NCI-H526 treated with DMSO at 0.1 percent for 48 hours (cell line): ENCODE measurements around the gene CROCC2.

Experiments used
- DNase-seq: peaks from one replicate; lab custom pipeline; 2025; lab: John Stamatoyannopoulos, UW

CROCC2 gene

DNA sequence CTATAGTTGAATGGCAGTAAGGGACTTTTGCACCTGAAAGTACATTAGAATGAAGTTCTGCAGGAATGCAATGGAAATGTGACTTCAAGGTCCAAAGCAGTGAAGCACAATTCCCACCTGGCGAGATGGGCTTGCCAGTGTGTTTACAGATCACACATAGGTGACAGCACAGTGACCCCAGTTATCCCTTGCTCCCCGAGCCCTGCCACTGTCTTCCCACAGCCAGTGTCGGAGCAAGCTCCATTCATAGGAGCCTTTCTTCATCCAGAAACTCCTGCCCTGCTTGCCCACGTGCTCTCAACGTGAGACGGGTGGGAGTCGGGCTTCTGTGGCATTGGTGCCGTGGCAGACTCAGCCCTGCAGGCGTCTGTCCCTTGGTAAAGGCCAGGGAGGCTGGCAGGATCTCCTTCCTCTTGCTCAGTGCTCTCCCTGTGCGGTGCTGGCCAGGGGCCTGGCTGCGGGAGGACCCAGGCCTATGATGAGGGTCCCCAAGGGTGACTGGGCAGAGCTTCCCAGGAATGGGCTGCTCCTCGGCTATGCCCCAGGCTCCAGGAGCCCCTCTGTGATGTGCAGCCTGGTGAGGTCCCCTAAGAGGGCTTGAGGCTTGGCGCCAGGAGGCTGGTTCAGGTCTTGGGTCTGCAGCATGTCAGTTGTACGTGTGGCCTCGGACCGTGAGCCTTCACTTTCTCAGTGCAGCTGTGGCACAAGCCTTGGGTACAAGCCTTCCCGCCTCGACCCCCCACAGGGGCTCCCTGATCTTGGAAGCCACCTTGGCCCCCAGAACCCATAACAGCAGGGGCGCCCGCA is 132.4 kb downstream of the CROCC2 start:
- no peak for DNase-seq

DNA sequence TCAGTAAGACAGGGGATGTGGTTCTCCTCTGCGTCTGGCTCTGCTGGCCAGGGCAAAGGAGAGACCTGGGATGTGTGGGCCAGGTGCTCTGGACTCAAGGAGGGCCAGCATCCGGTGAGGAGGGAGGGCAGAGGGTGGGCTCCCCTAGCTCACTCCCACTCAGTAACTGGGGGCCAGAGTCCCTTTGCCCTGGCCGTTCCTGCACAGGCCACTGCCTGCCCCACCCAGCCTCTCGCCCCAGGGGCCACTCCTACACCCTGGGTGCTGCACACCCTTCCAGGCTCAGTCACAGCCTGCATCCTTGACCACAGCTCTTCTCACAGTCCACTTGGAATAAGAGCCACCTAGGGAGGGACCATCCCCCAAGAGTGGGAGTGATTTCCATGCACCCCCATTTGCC is 133.3 kb downstream of the CROCC2 start:
- no peak for DNase-seq

DNA sequence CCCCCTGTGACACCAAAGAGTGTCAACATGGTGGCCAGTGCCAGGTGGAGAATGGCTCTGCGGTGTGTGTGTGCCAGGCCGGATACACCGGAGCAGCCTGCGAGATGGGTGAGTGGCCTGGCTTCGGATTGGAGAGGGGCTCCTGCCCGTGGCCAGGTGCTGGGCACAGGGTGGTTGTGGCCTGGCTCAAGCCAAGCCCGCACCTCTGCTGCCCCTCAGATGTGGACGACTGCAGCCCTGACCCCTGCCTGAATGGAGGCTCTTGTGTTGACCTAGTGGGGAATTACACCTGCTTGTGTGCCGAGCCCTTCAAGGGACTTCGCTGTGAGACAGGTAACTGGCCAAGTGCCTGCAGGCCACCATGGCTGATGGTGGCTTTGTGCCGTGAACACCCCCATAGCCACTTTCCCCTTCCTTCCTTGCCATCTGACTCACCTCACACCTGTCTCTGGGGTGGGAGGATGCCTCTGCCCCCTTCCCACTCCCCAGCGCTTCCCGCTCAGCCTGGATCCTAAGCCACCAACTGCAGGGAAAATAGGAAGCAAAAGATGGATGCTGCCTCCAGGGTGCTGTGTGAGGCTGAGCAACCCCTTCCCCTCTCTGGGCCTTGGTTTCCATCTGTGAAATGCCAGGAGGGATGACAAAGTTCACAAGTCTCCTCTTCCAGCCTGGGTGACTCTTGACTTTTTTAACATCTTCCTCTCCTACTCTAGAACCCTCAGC is 134.1 kb downstream of the CROCC2 start:
- DNase-seq: no peak

- no peak for DNase-seq
Measured at GRCh38 chr2:241041589-241042158, 135.5 kb downstream of the CROCC2 start.
